ENCODE data around the gene AQP12A.

DNA sequence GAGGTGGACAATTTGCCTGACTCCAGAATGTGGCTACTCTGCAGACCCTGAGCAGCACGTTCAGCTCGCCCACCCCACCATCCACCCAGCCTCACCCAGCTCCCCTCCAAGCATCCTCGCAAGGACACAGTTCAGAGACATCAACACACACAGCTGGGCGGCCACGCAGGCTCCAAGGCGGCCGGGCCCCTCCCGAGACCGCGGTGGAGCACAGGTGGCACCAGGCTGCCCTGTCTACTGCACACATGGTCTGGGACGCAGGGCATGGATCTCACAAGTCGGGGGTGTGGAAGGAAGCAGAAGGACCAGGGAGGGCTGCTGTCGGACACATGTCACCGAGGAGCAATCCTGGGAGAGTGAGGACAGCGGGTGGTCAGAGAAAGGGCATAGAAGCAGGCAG is 36.2 kb downstream of the AQP12A start:
- no peak for TF ChIP-seq EZH2 (IDR thresholded peaks at IDR 0.05; ENCODE audit: low read length, missing control alignments)
- TF ChIP-seq, protein P1, sequence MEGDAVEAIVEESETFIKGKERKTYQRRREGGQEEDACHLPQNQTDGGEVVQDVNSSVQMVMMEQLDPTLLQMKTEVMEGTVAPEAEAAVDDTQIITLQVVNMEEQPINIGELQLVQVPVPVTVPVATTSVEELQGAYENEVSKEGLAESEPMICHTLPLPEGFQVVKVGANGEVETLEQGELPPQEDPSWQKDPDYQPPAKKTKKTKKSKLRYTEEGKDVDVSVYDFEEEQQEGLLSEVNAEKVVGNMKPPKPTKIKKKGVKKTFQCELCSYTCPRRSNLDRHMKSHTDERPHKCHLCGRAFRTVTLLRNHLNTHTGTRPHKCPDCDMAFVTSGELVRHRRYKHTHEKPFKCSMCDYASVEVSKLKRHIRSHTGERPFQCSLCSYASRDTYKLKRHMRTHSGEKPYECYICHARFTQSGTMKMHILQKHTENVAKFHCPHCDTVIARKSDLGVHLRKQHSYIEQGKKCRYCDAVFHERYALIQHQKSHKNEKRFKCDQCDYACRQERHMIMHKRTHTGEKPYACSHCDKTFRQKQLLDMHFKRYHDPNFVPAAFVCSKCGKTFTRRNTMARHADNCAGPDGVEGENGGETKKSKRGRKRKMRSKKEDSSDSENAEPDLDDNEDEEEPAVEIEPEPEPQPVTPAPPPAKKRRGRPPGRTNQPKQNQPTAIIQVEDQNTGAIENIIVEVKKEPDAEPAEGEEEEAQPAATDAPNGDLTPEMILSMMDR (conservative IDR thresholded peaks at IDR 0.05 in 1 of 2, IDR thresholded peaks at IDR 0.05 in 1 of 2; ENCODE audit: low read depth in 1 of 2, low read length in 2 of 2): no peak
